HG03108 (cell line): Measurements from ENCODE around the gene ARRB1.
"Not testable (repeated sequence)": the region's sequence is repeated elsewhere in the genome, so short reads cannot be mapped to it uniquely, and the experiment has no call there.

Source experiments
- ATAC-seq: cut with Tn5 transposase; IDR thresholded peaks from one replicate; pipeline ENCODE4 v1.9.1; 2021; ENCODE audit warnings: moderate library complexity; ENCODE audit not compliant: unreplicated experiment

The ARRB1 gene

DNA sequence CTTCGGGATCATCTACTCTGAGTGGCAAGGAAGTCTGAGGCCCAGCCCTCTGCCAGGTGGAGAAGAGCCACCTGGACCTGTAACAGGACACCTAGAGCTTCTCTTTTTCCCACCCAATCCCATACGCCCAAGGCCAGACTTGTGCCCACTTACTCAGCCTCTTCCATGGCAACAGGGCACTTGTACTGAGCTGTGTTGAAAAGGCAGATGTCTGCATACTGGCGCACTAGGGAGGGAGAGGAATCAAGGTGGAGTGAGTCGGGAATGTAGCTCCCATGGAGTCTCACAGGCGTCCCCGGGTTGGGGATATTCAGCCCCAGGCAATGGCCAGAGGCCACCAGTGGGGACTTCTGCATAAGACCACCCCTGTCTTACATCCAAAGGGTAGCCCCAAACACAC, 74.8 kb downstream of the ARRB1 start:
- no peak for ATAC-seq

DNA sequence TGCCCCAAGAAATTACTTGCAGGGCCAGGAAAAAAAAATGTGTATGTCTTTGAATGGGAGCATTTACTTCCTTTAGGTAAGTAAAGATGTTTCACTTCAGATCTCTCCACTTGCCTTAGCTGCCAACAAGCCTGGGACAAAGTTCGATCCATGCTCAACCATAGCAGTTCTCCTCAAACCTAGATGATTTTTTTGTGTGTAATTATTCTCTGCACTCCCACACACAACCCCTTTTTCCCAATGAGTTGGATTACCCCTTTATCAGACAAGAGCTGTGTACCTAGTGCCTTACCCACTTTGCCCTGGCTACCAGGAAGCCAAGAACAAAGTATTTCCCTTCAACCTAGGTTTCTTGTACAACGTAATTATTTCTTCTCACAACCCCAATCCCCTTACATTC, 75.3 kb downstream of the ARRB1 start:
- no peak for ATAC-seq

DNA sequence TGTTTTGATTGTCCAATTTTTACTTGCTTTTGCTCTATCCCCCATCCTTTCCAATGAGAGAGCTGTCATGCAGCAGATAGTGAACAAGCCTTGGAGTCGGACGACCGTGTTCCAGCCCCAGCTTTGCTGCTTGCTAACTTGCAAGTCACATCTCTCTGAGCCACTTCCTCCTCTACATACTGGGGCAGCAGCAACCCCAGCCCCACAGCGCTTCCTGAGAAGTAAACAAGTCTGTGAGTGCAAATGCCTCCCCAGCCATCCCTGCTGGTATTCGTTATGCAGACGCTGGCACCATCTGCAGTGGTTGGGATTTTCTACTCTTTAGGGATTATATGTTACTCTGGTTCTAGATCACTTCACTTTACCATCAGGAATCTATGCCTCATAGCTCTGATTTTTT, 75.9 kb downstream of the ARRB1 start:
- no peak for ATAC-seq

DNA sequence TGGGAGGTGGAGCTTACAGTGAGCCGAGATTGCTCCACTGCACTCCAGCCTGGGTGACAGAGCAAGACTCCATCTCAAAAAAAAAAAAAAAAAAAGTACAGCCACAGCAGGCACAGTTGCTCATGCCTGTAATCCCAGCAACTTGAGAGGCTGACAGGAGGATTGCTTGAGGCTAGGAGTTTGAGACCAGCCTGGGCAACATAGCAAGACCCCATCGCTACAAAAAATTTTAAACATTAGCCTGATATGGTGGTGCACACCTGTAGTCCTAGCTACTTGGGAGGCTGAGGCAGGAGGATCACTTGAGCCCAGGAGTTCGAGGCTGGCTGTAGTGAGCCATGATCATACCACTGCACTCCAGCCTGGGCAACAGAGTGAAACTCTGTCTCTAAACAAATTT, 76.7 kb downstream of the ARRB1 start:
- ATAC-seq = not testable (repeated sequence)

DNA sequence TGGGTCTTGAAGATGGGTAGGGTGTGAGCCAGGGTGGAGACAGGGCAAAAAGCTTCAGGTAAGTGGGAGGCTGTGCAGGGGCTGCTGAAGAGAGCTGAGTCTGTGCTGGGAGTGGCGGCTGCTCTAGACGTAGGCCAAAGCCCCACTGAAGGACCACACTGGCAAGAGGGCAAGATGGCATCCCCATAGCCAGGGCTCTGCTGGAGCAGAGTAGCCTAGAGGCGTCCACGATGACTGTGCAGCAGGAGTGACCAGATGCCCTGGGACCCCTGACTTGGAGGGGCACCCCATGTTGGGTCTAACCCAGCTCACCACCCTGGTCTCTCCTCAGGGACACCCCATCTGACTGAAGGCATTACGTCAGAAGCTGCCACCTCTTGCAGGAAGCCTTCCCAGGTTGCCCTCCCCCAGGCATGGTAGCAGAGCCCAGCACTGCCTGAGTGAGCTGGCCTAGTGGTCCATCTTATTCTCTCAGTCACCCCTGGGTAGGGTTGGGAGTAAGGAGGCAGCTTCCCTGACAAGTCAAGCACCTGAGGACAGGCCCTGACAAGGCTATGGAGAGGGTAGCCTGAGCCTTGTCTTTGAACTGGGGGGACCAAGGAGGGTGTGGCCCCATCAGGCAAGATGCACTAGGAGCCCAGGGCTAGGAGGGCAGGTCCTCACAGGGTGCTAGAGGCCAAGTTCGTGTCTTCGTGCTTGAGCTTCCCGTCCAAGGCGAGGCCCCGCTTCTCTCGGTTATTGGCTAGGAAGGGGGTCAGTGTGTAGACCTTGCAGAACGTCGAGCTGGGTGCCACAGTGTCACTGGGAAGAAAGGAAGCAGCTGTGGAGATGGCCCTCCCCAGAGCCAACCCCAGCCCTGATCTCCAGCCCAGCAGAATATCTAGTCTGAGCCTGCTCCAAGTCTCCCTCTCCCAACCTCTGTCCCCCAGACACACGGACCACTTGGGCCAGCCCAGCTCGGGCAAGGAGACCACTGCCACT, 77.8 kb downstream of the ARRB1 start:
- ATAC-seq = no peak

DNA sequence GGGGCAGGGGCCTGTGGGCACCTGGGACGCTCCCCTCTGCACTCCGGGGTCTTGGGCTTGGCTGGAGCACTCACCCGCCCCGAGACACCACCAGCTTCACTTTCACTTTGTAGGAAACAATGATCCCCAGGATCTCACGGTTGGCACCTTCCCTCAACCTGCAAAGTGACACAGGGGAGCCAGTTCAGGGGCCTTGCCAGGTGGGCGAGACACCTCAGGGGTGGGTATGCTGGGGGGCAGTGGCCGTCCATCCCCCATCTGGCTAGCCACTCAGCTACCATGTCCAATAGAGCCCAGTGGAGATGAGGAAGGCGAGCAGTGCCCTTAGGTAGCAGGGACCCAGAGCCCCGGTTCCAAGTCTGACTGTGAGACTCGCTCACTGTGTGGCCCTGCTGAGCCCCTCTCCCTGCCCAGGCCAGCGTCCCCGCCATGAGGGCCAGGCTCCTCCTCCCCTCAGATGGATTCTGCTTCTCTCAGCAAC, 78.6 kb downstream of the ARRB1 start:
- ATAC-seq = no peak

DNA sequence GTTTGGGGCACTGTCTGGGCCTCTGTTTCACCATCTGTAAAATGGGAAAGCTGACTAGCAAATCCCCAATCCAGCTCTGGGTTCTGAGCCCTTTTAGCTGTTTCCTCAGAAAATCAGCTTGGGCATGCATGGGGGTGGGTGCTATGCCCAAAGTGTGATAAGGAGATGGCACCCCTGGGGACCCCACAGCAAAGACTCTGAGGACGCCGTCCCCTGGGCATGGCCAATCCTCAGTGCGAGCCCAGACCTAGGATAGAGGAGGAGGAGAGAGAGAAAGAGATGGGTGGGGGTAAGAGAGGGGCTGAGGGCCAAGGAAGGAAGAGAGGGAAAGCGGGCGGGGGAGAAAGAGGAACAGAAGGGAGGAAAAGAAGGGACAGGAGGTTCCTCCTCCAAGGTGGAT, 79.1 kb downstream of the ARRB1 start:
- ATAC-seq = no peak

DNA sequence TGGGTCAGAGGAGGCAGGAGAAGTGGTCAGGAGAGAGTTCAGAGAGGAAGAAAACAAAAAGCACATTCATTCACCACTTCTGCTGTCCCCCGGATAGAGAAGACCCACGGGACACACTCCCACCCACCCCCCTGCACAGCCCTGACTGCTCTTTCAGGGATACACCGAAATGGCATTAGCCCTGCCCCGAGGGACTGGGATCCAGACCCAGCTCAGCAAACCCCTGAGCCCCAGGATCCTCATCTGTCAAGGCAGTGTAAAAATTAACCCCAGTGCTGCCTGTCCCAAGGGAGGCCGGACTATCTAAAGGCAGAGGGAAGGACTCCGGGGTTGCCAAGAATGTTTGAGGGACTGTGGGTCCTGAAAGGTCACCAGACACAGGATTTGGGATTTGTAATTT, 79.7 kb downstream of the ARRB1 start:
- ATAC-seq = no peak

DNA sequence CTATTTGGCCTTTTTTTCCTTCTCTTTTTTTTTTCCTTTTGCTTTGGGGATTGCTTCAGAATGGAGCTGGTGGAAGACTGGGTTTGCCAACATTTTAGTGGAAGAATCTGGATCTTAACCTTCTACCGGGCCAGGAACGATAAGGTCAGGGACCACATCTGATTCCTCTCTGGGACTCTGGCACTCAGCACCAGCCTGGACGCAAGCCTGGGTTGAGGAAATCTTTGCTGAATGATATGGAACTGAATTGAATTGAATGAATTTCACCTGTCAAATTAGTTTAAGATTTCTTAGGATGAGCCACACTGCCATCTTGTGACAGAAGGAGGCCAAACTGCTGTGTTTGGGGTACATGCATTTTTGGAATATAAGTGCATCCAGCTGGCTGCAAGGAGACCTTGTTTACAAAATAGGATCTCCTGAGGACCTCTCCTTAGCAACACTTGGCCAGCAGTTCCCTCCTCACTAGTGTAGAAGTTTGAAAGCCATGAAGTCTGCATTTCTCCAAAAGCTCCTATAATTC, 80.5 kb downstream of the ARRB1 start:
- ATAC-seq = no peak

DNA sequence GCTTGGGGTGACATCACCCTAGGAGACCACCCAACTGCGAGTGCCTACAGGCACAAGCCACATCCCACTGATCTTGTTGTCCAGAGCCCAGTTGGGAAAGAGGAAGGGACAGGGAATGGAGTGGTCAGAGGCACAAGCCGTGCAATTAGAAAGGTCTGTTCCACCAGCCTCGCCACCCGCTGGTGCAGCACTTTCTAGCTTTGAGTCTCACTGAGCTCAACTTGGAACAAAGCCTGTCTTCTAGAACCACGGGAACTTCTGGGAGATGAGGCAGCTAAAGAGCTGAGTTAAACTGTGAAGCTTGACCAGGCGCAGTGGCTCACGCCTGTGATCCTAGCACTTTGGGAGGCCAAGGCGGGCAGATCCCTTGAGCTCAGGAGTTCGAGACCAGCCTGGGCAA, 81.6 kb downstream of the ARRB1 start:
- no peak for ATAC-seq

DNA sequence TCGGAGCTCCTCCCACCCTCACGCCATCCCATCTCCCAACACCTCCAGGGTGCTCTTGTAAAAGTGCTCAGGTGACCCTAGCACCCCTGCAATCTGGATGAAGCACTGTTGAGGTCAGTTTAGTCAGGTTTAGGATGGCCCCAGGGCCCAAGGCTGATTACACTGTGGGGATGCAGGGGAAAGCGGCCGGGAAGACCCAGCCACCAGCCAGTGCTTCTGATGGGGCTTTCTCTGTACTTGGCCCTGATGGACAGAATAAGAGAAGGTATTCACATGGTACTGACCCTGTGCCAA, 82.1 kb downstream of the ARRB1 start:
- no peak for ATAC-seq

DNA sequence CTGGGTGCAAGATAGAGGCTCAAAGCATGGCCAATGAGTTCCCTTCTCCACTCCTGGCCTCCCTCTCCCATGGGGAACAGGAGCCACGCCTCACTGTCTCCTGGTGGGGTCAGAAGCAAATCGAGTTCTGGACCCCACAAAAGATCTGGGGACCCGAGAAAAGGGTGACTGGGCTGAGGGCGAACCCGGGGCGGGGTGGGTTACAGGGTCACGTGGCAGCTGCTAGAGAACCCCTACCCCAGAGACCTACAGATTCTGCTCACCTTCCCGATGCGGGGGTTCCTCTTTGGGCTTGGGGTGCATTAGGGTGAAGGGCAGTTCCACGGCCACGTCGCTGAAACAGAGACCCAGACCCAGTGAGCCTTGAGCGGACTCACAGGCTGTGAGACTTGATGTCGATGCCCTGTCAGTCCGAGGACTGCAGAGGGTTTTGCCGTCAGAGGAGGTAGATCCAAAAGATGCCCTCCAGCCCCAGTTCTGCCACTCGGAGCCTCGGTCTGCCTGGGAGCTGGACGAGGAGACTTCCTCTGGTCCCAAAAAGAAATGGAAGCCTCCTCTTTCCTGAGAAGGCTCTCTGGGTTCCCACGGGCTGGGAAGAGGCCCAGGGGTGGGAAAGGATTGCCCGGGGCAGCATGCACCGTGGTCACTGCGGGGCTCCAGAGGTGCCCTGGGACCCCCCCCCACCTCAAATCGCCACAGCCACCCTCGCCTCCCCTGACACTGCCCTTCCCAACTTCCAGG, 82.7 kb downstream of the ARRB1 start:
- no peak for ATAC-seq

DNA sequence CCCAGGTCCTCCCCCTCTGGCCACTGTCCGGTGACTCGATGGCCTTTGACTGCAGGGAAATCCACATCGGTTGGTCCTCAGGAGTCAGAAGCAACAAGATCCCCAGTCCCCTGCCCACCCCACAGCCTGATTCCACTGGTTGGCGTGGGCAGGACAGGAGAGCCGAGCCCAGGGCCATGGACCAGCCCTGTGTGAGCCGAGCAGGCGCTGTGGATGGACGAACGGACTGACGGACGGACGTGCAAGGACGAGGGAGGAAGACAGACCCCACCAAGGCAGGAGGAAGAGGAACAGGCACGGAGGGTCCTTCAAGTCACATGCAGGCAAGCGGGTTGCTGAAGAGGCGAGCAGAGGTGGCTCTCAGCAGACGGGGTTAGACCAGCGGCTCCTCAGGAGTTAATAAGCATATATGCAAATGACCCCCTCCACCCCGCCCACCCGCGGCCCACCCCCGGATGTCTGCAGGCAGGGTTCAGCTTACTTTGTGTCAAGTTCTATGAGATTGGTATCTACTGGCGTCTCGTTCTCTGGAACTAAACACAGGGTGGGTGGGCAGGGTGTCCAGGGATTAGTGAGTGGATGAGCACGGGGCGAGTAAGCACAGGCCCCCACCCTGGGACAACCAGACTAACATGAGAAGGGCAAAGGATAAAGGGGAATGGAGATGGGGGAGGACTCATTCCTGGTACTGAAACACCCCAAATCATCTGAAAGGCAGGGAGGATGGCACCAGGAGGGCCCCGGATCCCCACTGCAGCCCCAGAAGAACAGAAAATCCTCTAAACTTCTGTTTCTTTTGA, 84.1 kb downstream of the ARRB1 start:
- ATAC-seq = no peak

DNA sequence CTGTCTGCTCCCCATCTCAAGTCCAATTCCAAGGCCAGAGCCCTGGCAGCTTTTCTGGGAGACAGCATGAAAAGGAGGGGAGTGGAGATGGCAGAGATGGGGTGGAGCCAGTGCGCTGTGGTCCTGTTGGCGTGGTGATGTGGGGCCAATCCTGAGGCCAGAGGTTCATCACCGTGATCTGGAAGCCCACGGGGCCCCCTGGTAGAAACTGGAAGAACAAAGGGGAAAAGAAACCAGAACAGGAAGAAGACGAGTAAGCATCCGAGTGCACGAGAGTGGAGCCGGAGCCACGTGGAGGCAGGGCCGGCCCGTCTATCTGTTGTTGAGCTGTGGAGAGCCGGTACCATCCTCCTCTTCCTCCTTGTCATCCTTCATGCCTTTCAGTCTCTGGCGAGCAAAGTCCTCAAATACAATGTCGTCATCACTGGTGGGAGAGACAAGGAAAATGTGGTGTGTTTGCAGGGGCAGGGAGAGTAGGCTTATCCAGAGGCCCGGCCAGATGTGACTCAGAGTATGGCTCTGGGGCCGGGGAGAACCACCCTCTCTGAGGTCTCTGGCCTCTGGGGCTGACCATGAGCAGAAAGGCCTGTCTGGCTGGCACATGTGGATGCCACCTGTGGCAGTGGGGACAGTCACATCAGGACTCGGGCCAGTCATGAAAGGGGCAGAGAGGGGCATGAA, 85.5 kb downstream of the ARRB1 start:
- no peak for ATAC-seq

DNA sequence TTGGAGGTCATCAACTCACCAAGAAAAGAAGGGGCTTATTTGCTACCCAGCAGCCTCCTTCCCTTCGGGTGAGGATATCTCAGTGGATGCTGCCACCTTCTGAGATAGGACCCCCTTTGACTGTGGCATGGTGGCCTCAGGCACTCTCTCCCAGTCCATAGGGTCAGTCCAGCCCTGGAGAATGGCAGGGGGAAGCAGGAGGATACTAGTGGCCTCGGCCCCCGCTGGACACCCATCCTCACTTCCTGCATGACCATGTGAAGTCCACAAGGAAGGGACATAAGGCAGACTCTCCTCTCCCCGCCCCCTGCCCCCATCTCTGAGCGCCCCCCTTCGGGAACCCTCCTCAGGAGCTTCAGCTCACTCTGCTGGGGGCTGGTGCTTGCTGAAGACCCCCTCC, 86.5 kb downstream of the ARRB1 start:
- ATAC-seq = no peak

DNA sequence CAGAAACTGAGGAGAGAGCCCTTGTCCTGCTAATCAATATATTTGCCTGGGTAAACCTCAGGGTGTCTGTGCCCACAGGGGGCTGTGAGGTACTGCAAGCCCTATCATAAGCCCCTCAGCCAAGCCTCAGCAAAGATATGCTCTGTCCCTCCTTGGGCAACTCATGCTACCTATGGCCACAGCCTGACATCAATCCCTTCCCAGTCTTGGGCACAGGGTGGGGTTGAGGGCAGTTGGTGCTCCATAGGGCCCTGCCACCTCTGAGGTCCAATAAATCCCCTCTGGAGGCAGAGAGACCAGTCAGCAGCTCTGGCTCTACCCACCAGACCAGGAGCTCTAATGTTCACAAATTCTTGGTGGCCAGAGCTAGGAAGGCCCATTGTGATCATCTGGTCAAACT, 87.1 kb downstream of the ARRB1 start:
- ATAC-seq = no peak

DNA sequence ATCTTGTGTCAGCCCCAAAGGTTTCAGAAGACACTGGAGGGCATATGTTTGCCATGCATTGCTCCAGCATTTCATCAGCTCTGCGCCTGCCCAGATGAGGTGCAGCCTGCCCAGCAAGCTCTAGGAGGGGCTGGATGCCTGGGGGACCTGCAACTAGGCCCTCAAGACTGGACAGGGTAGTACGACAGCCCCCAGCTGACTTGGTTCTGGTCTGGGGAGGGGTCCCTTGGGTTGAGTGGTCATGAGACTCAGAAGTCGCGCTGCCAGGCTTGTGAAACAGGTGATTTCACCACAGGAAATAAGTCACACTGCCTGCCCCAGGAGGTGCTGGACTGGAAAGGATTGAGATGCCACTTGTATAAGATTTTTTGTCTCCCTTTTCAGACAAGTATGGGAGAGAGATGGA, 87.5 kb downstream of the ARRB1 start:
- ATAC-seq = no peak

DNA sequence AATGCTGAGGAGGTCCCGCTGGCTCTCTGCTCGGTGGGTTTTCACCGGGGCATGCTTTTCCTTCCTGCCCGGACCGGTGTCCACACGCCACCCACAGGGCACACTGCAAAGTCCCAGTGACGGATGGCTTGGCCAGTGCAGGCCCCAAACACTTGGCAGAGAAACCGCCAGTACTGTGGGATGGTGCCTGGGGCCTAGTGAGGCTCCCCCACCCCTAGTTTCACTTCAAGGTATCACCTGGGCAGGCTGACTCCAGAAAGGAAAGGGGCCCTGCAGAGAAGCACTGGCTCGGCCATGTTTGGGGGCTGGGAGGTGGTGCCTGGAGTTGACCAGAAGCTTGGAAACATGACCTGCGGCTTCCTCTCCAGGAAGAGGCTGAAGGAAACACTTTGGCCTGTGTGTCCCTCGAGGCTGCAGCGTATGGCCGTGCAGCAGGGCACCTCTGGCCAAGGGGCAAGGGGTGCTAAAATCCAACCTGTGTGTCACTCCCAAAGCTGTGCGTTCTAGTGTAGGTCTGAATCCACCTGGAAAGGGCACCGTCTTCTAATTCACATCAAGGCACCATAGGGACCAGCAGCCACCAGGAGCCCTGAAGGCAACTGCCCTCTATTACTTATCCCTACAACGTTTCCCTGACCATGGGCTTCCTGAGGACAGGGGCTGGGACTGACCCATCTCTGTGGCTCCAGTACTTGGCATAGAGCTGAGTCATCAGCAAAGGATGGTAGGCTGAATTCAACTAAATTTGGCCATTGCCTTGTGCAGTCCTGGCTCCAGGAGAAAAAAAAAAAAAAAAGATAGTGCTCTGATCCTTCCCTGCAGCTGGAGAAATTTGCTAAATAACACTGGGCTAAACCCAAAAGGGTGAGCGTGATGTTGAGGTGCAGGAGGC, 88.3 kb downstream of the ARRB1 start:
- no peak for ATAC-seq

DNA sequence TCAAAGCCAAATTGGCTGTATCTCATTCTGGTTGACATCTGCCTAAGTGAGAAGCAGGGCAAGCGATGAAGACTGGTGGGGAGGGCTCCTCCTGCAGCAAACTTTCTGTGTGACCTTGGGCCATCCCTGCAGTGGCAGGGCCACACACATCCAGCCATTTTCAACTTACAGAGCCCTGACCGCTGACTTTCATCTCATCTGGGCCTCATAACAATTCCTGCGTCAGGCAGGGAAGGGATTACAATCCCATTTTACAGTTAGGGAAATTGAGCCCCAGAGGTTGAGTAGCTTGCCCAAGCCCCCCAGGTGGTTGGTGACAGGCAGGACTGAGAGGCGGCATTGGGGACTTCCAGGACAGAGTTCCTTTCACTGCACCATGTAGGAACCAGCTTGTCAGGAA, 89.0 kb downstream of the ARRB1 start:
- no peak for ATAC-seq

DNA sequence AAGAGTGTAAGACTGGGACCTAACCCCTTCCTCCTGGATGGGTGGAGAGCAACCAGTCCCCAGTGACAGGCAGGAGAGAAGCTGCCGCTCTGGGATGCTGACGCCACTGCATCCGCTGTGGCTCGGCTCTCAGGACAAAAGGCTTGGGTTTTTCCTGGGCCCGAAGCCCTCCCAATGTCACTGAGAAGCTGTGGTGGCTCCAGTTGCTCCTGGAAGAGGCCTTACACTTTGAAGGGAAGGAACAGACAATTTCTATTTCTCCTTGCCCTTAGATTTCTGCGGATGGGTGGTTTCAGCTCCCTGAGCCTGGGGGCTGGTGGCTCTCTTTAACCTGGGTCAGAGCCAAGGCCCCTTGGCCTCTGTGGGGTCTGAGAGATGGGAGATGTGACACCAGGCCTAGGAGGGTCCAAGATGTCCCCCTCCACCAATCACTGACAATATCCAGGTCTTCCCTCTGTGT, 89.5 kb downstream of the ARRB1 start:
- ATAC-seq = no peak
